ENCODE measurements around the gene BRWD1.

The BRWD1 gene

DNA sequence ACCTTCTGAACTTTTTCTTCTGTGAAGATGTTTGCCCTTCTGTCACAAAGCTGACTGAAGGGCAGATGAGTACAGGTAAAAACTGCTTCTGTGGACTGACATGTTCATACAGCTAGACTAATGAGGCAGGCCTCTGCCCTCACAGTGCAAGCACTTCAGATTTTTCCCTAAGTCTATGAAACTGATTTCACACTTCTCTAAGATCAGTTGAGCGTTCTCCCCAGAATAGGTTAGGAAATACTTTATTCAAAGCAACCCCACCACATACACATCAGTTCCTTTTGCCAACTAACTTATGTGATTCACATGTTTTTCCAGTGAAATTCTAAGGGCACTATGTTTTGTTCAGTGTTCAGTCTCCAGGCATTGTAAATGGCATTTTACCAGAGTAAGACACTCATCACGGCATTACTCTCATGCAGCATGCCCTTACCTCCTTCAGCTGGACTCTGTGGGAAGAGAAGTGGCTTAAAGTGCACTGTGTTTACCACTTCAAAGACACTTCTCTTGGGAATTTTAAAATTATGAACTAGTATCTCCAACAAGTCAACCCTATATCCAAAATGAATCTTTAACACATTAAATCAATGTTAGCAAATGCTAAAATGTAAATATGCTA, 124.8 kb downstream of the BRWD1 start:
- Histone ChIP-seq H3K4me1 (peaks cover 26% of the 10 kb centered on the region), H3K4me3 (no peak overlapping the region), H3K27ac (no peak overlapping the region), H3K27me3 (no peaks in the 10 kb centered on the region), H3K9me3 (no peaks in the 10 kb centered on the region), H3K9ac (no peak overlapping the region), H3K36me3 (no peaks in the 10 kb centered on the region; the same call in none of the 2 replicates), H4K20me1 (peaks cover 9% of the 10 kb centered on the region), H3K4me2 (no peak overlapping the region)
- no peak for TF ChIP-seq Cebpa-rat (IDR thresholded peaks at IDR 0.05)

DNA sequence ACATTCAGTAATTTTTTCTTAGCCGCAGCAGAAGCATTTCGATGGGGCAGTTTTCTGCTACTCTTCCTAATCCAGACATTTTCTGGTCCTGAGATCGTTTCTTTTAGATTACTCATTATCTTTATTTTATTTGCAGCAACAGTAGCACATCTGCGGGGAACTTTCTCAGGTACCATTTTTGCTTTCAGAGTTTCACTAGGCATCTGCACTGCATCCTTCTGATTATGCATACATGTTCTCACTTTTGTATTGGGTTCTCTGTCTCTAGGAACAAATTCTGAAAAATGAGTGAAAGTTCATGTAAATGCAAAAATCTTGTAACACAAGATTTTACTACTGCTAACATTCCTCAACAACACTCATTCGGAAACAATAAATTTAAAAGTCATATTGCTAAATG, 126.3 kb downstream of the BRWD1 start:
- H3K9me3 ChIP-seq, result no peaks in the 10 kb centered on the region
- no peak overlapping the region for H3K4me2 ChIP-seq
- TF ChIP-seq Cebpa-rat (IDR thresholded peaks at IDR 0.05), result no peak
- H3K36me3 ChIP-seq, result no peaks in the 10 kb centered on the region; the same call in 1 of the 2 replicates
- no peak overlapping the region for H3K27ac ChIP-seq
- peaks cover 30% of the 10 kb centered on the region for H3K4me1 ChIP-seq
- no peak overlapping the region for H3K9ac ChIP-seq
- no peaks in the 10 kb centered on the region for H3K27me3 ChIP-seq
- H3K4me3 ChIP-seq, result no peak overlapping the region
- H4K20me1 ChIP-seq, result peaks cover 18% of the 10 kb centered on the region

DNA sequence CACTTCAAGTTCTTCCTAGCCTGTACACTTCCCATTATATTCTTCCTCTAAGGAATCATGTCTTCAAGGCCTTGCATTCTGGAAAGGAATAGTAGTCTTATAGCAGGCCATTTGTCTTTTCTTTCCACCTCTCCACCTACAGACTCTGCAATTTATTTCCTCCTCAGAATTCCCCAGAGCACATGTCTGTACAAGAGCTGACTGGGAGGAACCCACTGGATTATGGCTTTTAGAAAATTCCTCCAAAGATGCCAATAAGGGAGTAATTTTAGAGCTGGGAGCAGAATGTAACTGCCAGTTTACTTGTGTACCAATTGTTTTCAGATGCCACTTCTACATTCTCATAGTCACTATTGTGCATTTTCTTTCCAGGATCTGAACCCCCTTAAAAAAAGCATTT, 126.8 kb downstream of the BRWD1 start:
- peaks cover 35% of the 10 kb centered on the region for H3K4me1 ChIP-seq
- no peaks in the 10 kb centered on the region for H3K27me3 ChIP-seq
- H3K27ac ChIP-seq, result no peak overlapping the region
- no peak overlapping the region for H3K4me3 ChIP-seq
- no peak for TF ChIP-seq Cebpa-rat (IDR thresholded peaks at IDR 0.05)
- H3K9me3 ChIP-seq, result no peaks in the 10 kb centered on the region
- H3K9ac ChIP-seq, result no peak overlapping the region
- H3K36me3 ChIP-seq, result no peaks in the 10 kb centered on the region; the same call in 1 of the 2 replicates
- peaks cover 23% of the 10 kb centered on the region for H4K20me1 ChIP-seq
- no peak overlapping the region for H3K4me2 ChIP-seq

DNA sequence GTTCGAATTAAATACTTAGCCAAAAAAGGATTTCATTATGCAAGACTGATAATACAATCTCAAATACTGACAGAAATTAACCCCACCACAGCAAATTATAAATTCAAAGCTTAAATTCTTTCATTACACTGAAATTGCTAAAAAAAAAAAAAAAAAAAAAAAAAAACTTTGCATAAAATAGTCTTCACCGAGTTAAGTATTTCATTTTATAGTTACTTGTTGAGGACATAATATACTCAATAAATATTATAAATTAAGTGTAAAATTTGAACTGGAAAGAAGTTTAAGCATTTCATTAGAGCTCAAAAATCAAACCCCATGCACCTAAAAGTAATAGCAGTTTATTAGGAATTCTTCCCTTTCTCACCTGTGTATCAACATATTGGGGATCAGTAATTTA, 128.3 kb downstream of the BRWD1 start:
- Histone ChIP-seq H3K9ac (no peak overlapping the region), H3K4me2 (no peak overlapping the region), H3K4me3 (no peak overlapping the region), H3K9me3 (no peaks in the 10 kb centered on the region), H3K36me3 (peaks cover 5% of the 10 kb centered on the region; the same call in 1 of the 2 replicates), H3K27ac (no peak overlapping the region), H3K27me3 (no peaks in the 10 kb centered on the region), H3K4me1 (peaks cover 50% of the 10 kb centered on the region), H4K20me1 (peaks cover 37% of the 10 kb centered on the region)
- TF ChIP-seq Cebpa-rat (IDR thresholded peaks at IDR 0.05), result no peak

DNA sequence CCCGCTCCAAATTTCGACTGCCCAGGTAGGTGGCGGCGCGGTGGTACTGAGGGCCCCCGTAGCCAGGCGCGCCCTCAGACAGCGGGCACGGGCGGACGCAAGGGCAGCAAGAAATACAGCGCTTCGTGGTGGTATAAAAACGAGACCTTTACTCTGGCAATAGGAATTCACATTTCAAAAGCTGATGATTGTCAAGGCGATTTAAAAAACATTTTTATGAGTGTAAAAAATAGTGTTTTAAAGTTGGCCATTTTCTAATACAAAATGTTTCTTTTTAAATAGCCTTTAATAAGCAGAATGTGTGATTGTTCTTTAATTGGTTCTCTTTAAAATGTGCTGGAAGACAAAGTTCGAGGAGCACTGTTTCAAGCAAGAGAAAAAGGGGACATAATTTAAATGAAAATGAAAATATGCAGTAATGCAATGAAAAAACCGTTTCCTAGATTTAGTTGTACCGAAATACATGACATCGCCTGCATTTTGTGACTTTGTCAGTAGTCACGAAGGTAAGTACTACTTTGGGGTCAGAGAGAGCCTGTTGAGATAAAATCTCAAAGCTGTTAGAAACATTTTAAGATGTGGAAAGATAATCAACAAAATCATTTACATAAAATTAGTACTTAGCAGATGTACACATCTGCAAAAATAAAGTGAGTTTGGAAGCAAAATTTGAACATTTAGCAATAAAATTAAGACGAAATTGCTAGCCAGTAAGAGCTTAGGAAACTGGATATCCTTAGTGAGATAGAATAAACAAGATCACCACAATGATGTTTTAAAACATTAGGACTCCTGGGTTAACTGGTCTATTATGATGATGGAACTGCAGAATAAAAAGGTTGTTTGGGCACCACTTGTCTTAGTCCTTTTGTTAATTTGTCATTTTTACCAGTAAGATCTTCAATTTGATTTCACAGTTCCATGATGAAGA, 129.1 kb downstream of the BRWD1 start:
- no peak for TF ChIP-seq Cebpa-rat (IDR thresholded peaks at IDR 0.05)
- Histone ChIP-seq H3K27me3 (no peaks in the 10 kb centered on the region), H3K27ac (peak overlapping the region; percentile 91), H3K9me3 (no peaks in the 10 kb centered on the region), H3K9ac (peak overlapping the region; percentile 92), H3K4me3 (peak overlapping the region; percentile 93), H3K4me2 (peak overlapping the region; percentile 93), H4K20me1 (peaks cover 40% of the 10 kb centered on the region), H3K4me1 (peaks cover 50% of the 10 kb centered on the region), H3K36me3 (peaks cover 14% of the 10 kb centered on the region)

DNA sequence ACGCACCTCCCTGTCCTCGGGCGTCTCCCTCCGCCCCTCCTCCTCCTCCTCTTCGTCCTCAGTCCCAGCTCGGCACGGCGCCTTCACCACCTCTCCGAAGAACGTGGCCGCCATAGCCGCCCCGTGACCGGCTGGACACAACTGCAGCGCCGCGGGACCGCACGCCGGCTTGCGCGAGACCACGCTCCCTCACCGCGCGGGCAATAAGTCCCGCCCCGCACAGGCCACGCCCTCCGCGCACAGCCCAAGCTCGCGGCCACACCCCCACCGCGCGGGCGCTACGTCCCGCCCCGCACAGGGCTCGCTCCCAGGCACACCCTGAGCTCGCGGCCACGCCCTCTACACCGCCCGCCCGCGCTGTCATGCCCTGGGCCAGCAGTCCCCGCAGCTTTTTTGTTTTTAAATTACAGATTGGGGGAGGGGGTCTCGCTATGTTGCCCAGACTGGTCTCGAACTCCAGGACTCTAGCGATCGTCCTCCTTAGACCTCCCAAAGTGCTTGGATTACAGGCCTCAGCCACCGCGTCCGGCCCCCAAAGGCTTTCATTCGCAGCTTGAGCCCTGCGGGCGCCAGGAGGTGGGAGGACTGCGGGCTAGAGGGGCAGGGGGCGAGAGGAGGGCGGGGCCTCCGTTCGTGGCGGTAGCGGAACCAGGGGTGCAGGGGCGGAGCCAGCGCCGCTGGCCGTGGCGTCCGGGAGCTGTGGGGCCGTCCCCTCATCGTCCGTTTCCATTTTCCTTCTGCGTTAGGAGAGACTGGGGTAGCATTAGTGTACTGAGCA, 130.0 kb downstream of the BRWD1 start, which contains the start of gene PSMG1:
PSMG1 (minus strand) TSS at position 180 of the 778 bp plus-strand sequence; CDS start at position 114, 66 bp downstream.
- Histone ChIP-seq H4K20me1 (peaks cover 43% of the 10 kb centered on the region), H3K27me3 (no peaks in the 10 kb centered on the region), H3K9ac (peak within 1 kb of the TSS; percentile 92), H3K4me1 (peaks cover 43% of the 10 kb centered on the region), H3K36me3 (peaks cover 22% of the 10 kb centered on the region), H3K27ac (peak within 1 kb of the TSS; percentile 91), H3K4me3 (peak within 1 kb of the TSS; percentile 93), H3K9me3 (no peaks in the 10 kb centered on the region), H3K4me2 (peak within 1 kb of the TSS; percentile 93)
- TF ChIP-seq Cebpa-rat (IDR thresholded peaks at IDR 0.05), result no peak

DNA sequence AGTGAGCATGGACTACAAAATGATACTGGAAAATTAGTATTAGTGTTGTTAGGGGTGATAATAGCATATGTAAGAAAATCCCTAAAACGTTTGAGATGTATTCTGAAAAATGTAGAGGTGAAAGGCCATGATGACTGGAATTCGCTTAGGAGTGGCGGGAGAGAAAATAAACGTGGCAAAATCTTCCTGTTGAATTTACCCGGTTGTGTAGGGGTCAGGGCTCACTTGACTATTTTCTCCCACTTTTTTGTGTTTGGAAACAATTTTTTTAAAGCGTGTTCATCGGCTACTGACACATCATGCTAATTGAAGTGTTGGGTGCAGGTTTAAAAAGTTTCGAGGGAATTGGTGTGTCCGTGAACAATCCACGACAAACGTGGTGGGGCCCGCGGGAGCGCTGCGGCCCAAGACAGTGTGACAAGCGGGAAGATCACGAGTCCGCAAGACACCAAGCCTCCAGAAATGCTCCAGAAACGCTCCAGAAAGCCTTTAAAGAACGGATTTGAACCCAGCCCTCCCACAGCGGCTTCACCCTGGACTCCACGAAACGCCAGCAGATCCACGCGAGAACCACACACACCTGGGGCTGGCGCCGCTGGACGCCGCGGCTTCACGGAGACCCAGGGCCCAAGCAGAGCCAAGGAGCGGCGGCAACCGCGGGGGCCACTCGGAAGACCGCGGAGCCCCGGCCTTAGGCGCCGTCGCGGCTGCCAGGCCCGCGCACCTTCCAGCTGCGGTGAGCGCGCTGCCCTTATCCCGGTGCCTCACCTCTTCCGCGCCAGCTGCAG, 130.8 kb downstream of the BRWD1 start:
- peak overlapping the region; percentile 93 for H3K4me3 ChIP-seq
- H4K20me1 ChIP-seq, result peaks cover 43% of the 10 kb centered on the region
- TF ChIP-seq Cebpa-rat (IDR thresholded peaks at IDR 0.05), result no peak
- H3K27ac ChIP-seq, result peak overlapping the region; percentile 91
- H3K9ac ChIP-seq, result peak overlapping the region; percentile 92
- H3K27me3 ChIP-seq, result no peaks in the 10 kb centered on the region
- H3K4me2 ChIP-seq, result peak overlapping the region; percentile 93
- H3K4me1 ChIP-seq, result peaks cover 43% of the 10 kb centered on the region
- no peaks in the 10 kb centered on the region for H3K9me3 ChIP-seq
- H3K36me3 ChIP-seq, result peaks cover 28% of the 10 kb centered on the region

DNA sequence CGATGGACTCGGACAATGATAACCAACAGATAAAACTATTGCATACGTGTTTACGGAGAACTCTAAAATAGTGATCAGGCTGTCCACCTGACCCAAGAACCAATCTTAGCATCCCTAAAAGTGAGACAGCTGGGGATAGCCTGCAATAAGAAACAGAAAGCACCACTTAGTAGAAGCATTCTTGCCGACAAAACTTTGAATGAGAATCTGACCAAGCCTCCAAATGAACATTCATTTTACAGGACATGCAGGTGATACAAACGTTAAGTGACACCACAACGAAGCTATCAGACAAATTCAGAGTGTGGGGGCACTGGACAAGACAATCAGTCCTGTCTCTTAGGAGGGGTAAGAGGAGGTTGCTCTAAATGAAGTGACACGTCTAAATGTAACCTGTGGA, 131.4 kb downstream of the BRWD1 start:
- Histone ChIP-seq H3K9ac (peak overlapping the region; percentile 92), H3K27me3 (no peaks in the 10 kb centered on the region), H4K20me1 (peaks cover 43% of the 10 kb centered on the region), H3K4me2 (peak overlapping the region; percentile 93), H3K4me1 (peaks cover 42% of the 10 kb centered on the region), H3K36me3 (peaks cover 32% of the 10 kb centered on the region), H3K4me3 (peak overlapping the region; percentile 93), H3K9me3 (no peaks in the 10 kb centered on the region), H3K27ac (no peak overlapping the region)
- no peak for TF ChIP-seq Cebpa-rat (IDR thresholded peaks at IDR 0.05)
